Right lobe of liver (tissue), 6 donors: Measurements from ENCODE around the gene PRKAA1. TPM values are rescaled to one million over a fixed set of nuclear protein-coding genes. Genes with fewer than 3 reads are reported as not detected.

Experiments
- ATAC-seq, 4 donors: fragments of 200-7000 bp; cut with Tn5 transposase; one replicate each; pipeline ENCODE4 v1.9.1; 2020; ENCODE audit warnings: mild to moderate bottlenecking in 4 of 4, moderate library complexity in 4 of 4
- DNase-seq, 3 donors: peaks; one replicate each; pipeline ENCODE4 v3.0.0-alpha.2; 2020
- H3K27ac ChIP-seq, 3 donors: fragments of 200-600 bp; one replicate each; pipeline ENCODE4 v1.8.0; 2022
- H3K27me3 ChIP-seq, 2 donors: fragments of 200-600 bp; one replicate each; pipeline ENCODE4 v1.8.0; 2022
- H3K36me3 ChIP-seq, 4 donors: fragments of 200-600 bp; sonication (generic) in 1 of 4; one replicate each; pipeline versions ENCODE4 v1.5.1 to v1.8.0; 2017 to 2022; ENCODE audit warnings: control low read depth in 1 of 4
- H3K4me1 ChIP-seq, 4 donors: fragments of 200-600 bp; sonication (generic) in 1 of 4; one replicate each; pipeline versions ENCODE4 v1.5.1 to v1.8.0; 2017 to 2022; ENCODE audit warnings: control low read depth in 1 of 4
- H3K4me3 ChIP-seq, 3 donors: fragments of 200-600 bp; one replicate each; pipeline ENCODE4 v1.8.0; 2022
- H3K9me3 ChIP-seq, 4 donors: fragments of 200-600 bp; sonication (generic) in 1 of 4; one replicate each; pipeline versions ENCODE4 v1.5.1 to v1.8.0; 2017 to 2022; ENCODE audit warnings: control low read depth in 1 of 4
- POLR2A ChIP-seq: fragments of 450-650 bp; IDR thresholded peaks from one replicate; pipeline ENCODE4 v1.6.1; 2017; ENCODE audit warnings: antibody characterized with exemption, mild to moderate bottlenecking
- WGBS: methylation state at CpG from one replicate; pipeline ENCODE4 v1.1.6; 2018; ENCODE audit warnings: low coverage, low lambda C conversion rate; ENCODE audit not compliant: insufficient coverage; ENCODE audit errors: missing lambda C conversion rate; 5-methylcytosine and 5-hydroxymethylcytosine counted together
- intact Hi-C, 2 donors: fragments of 100-400 bp; cut with DNase I; formaldehyde crosslinking; loops; one replicate each; pipeline versions ENCODE4 v1.11.2 to v1.14.1; 2022
- total RNA-seq, 6 experiments: library from RNA; depleted of rRNA in 2 of 6; stranded (reverse); fragments of >200 nt in 2 of 6; fragmentation: NEBNext Ultra II Directional in 3 of 6; extraction: Animal tissue kit (Norgen Biotek cat#: 25700) in 3 of 6; gene quantifications; one replicate each; pipeline versions ENCODE4 v1.1.0 to v1.2.4, GENCODE V29; 2016 to 2023
- TF ChIP-seq, protein P1 (sequence below), 4 donors: fragments of 200-600 bp in 3 of 4; fragments of 450-650 bp in 1 of 4; IDR thresholded peaks; one replicate each; pipeline versions ENCODE4 v1.5.1 to v1.8.0; 2016 to 2022; ENCODE audit warnings: antibody characterized with exemption in 4 of 4, mild to moderate bottlenecking in 2 of 4
- donor health status: DM: no; HTN: yes; CAD: no.
- donor health status: DM: no; HTN: no; CAD: no.
- donor health status: DM: no; HTN: no; CAD: no.
- donor health status: DM: no; HTN: yes; CAD: no.
- donor health status: DM: no; HTN: yes; CAD: no.

Gene PRKAA1
- total RNA-seq, 6 experiments from 2014 or later, result 36.7 to 82.4 (median 69.9) TPM

DNA sequence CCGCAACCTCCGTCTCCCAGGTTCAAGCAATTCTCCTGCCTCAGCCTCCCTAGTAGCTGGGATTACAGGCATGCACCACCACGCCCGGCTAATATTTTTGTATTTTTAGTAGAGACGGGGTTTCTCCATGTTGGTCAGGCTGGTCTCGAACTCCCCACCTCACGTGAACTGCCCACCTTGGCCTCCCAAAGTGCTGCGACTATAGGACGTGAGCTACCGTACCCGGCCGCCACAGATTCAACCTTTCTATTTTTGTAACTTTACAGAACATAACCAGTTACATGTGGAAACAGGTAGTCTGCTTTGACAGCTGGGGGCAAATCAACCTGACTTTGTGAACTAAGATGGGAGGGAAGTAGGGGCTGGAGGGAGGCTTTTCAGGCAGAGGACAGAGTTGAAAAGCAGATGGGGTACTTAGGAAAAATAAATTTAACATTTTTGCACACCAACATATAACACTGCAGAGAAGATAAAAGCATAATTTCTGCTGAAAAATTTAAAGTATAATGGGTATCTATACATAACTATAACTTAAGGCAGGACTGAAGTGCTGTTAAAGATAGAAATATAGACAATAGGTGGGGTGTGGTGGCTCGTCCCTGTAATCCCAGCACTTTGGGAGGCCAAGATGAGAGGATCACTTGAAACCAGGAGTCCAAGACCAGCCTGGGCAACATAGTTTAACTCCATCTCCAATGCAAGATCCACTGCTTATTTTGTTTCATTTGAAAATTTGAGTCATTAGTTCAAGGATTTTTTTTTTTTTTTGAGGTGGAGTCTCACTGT is 31.8 kb upstream of the PRKAA1 start:
- 95% methylated on average over 11 of the region's 13 CpGs for WGBS
- H3K9me3 ChIP-seq, result no peaks in the 10 kb centered on the region
- ATAC-seq (no peak), DNase-seq (no peak)
- no peak overlapping the region for H3K27ac ChIP-seq
- intact Hi-C loops, result loop anchor here in 1 of 2 donors (5.0 kb wide), 1 partner anchor 73 kb away; the partner anchor contains the start of gene TTC33
- H3K27me3 ChIP-seq, result no peaks in the 10 kb centered on the region
- no peak overlapping the region for H3K4me3 ChIP-seq
- TF ChIP-seq, protein P1, sequence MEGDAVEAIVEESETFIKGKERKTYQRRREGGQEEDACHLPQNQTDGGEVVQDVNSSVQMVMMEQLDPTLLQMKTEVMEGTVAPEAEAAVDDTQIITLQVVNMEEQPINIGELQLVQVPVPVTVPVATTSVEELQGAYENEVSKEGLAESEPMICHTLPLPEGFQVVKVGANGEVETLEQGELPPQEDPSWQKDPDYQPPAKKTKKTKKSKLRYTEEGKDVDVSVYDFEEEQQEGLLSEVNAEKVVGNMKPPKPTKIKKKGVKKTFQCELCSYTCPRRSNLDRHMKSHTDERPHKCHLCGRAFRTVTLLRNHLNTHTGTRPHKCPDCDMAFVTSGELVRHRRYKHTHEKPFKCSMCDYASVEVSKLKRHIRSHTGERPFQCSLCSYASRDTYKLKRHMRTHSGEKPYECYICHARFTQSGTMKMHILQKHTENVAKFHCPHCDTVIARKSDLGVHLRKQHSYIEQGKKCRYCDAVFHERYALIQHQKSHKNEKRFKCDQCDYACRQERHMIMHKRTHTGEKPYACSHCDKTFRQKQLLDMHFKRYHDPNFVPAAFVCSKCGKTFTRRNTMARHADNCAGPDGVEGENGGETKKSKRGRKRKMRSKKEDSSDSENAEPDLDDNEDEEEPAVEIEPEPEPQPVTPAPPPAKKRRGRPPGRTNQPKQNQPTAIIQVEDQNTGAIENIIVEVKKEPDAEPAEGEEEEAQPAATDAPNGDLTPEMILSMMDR (IDR thresholded peaks at IDR 0.05), result no peak
- no peak for TF ChIP-seq POLR2A
- H3K4me1 ChIP-seq, result peaks cover 0 to 16% (median 5%) of the 10 kb centered on the region in 4 donors
- peaks cover 19 to 78% (median 50%) of the 10 kb centered on the region in 4 donors for H3K36me3 ChIP-seq

DNA sequence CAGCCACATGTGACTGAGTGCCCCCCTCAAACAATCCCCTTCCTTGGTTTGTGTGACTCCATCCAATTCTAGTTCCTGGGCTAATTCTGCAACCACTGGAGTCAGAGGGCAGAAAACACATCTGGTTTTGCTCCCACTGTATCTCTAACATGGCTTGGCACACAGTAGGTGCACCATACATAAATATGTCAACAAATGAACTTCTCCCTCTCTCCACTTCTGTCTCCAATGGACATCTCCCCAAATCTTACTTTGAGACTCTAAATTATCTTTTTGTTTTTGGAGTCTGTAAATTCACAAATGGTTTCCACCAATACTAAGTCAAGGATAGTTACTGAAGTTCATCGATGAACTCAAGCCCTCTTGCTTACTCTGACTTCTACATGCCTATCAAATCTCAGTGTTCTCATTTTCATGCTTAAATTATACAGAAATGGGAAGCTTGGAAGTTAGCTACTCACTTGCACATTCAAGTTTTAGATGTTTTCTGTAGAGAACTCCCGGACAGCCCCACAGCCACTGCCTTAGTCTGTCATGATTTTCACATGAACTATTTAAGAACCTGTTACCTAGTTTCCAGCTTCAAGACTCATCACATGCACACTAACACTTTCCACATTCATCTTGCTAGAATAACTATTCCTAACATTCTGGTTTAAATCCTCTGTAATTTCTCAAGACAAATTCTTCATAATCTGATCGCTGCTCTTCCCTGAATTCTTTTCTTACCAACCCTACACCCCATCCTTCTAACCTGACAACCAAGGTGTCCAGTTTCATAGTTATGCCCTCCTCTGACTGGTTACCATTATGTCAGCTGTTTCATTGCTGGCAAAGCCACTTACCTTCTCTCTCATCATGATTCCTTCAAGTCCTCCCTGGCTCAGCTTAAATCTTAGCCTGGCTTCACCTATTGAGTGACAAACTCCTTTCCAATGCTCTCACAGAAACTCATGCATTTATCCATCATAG is 30.8 kb upstream of the PRKAA1 start:
- 93% methylated on average over 3 of the region's 3 CpGs for WGBS
- no peak overlapping the region for H3K4me3 ChIP-seq
- TF ChIP-seq, protein P1 (IDR thresholded peaks at IDR 0.05), result no peak
- TF ChIP-seq POLR2A, result no peak

DNA sequence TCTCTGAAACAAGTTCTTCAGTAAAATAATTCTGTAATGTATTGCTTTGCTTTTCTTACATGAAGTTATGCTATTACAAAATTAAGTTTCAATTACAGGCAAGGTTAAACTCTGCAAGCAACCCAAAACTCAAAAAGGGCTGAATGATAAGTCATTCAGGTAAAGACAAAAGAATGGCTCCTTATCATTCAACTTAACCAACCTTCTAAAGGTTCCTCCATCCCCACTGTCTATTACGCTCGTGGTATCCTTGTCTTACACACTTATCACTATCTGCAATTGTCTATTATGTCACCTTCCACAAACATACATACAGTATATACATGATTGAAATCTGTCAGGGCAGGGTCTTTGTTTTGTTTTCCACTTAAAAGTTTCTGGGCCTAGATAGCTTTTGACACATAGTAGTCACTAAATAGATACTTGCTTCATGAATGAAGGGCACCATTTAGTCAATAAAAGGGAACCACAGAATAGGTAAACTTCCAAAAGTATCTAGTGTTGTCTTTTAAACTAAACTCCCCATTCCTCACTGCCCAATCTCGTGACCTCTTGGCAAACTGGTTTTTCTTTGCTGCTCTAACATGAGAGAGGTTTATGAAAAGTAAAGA is 30.0 kb upstream of the PRKAA1 start:
- 93% methylated on average over 3 of the region's 3 CpGs for WGBS

More for the DNA sequence above, 30.8 kb upstream of the PRKAA1 start:
- Histone ChIP-seq H3K36me3 (peaks cover 19 to 77% (median 50%) of the 10 kb centered on the region in 4 donors), H3K27ac (no peak overlapping the region), H3K9me3 (no peaks in the 10 kb centered on the region), H3K4me1 (peaks cover 0 to 14% (median 5%) of the 10 kb centered on the region in 4 donors), H3K27me3 (no peaks in the 10 kb centered on the region)
- no peak for DNase-seq
- intact Hi-C loops, result no loop called here
- ATAC-seq, result no peak

More for the DNA sequence above, 30.0 kb upstream of the PRKAA1 start:
- intact Hi-C loops, result no loop called here
- ATAC-seq (no peak), DNase-seq (no peak)
- Histone ChIP-seq H3K4me3 (no peak overlapping the region), H3K27ac (no peak overlapping the region), H3K9me3 (no peaks in the 10 kb centered on the region), H3K4me1 (peaks cover 0 to 5% (median 2%) of the 10 kb centered on the region in 4 donors), H3K27me3 (no peaks in the 10 kb centered on the region), H3K36me3 (peaks cover 12 to 69% (median 47%) of the 10 kb centered on the region in 4 donors)
- TF ChIP-seq, protein P1 (IDR thresholded peaks at IDR 0.05), result no peak
- no peak for TF ChIP-seq POLR2A
